H1 (cell line): ENCODE data around the gene COL12A1. TPM values are rescaled to one million over a fixed set of nuclear protein-coding genes. Genes with fewer than 3 reads are reported as not detected.
A peak's percentile ranks its signal among the peaks of the same experiment; 100 is the strongest.

Source experiments
- CTCF ChIA-PET: fragments of 300-600 bp; sonication (Branson Sonifier 250); formaldehyde crosslinking; loops from one replicate; lab custom pipeline; 2021; ENCODE audit not compliant: partially characterized antibody; lab: Charles Lee
- POLR2A ChIA-PET: fragments of 300-600 bp; sonication (Branson Sonifier 250); formaldehyde crosslinking; loops from one replicate; lab custom pipeline; 2021; ENCODE audit warnings: inconsistent platforms; ENCODE audit not compliant: partially characterized antibody; lab: Charles Lee
- DNase-seq, 2 experiments: peaks; one replicate each; pipeline versions ENCODE4 v3.0.0 to v3.0.0-alpha.2; 2010 to 2022; ENCODE audit warnings: low spot score in 2 of 2, low read depth in 1 of 2, mixed read lengths in 1 of 2
- FAIRE-seq: peaks from 2 replicates; lab custom pipeline; 2011; peaks lifted over from hg19 to GRCh38; lab: Jason Lieb, UNC
- H2AFZ ChIP-seq: 2 replicates; pipeline ENCODE4 v1.8.1; 2012; ENCODE audit warnings: low read length, inconsistent platforms
- H2AK5ac ChIP-seq: 2 replicates; pipeline ENCODE4 v1.6.1; 2013; ENCODE audit warnings: low read depth, low read length
- H2BK120ac ChIP-seq: replicated peaks from 2 replicates; pipeline ENCODE3; 2013; ENCODE audit warnings: low read depth, low read length, inconsistent platforms
- H2BK12ac ChIP-seq: 2 replicates; pipeline ENCODE4 v1.6.1; 2013; ENCODE audit warnings: low read depth, low read length
- H2BK15ac ChIP-seq: 2 replicates; pipeline ENCODE4 v1.6.1; 2013; ENCODE audit warnings: low read length
- H2BK20ac ChIP-seq: 2 replicates; pipeline ENCODE4 v1.6.1; 2013; ENCODE audit warnings: low read length
- H2BK5ac ChIP-seq: 2 replicates; pipeline ENCODE4 v1.6.1; 2013; ENCODE audit warnings: low read depth, low read length
- H3K14ac ChIP-seq: 2 replicates; pipeline ENCODE4 v1.6.1; 2013; ENCODE audit warnings: inconsistent platforms; ENCODE audit not compliant: insufficient read length
- H3K18ac ChIP-seq: 2 replicates; pipeline ENCODE4 v1.6.1; 2013; ENCODE audit warnings: low read length; ENCODE audit errors: extremely low read depth
- H3K23ac ChIP-seq: 2 replicates; pipeline ENCODE4 v1.6.1; 2013; ENCODE audit warnings: inconsistent platforms; ENCODE audit not compliant: insufficient read length
- H3K23me2 ChIP-seq: 2 replicates; pipeline ENCODE4 v1.6.1; 2013; ENCODE audit warnings: low read depth, low read length
- H3K27ac ChIP-seq: 2 replicates; pipeline ENCODE4 v1.6.1; 2011; ENCODE audit warnings: low read depth, low read length, inconsistent platforms
- H3K27me3 ChIP-seq, 4 experiments: replicated peaks in 1 of 4; 1 replicate in 1 of 4; 2 replicates in 3 of 4; pipeline versions ENCODE4 v1.6.1 to v1.8.1; 2011 to 2013; ENCODE audit warnings: low read length in 3 of 4, mild to moderate bottlenecking in 3 of 4, inconsistent platforms in 2 of 4, mixed read lengths in 2 of 4, moderate library complexity in 1 of 4; ENCODE audit not compliant: control insufficient read depth in 3 of 4, insufficient read depth in 3 of 4; ENCODE audit errors: extremely low read depth in 1 of 4
- H3K36me3 ChIP-seq, 4 experiments: 2 replicates each; pipeline versions ENCODE4 v1.6.1 to v1.8.1; 2011 to 2013; ENCODE audit warnings: mild to moderate bottlenecking in 4 of 4, low read length in 3 of 4, moderate library complexity in 2 of 4, control low read depth in 1 of 4, inconsistent platforms in 1 of 4; ENCODE audit not compliant: insufficient read depth in 4 of 4, control insufficient read depth in 2 of 4
- H3K4ac ChIP-seq: replicated peaks from 2 replicates; pipeline ENCODE3; 2013; ENCODE audit warnings: low read length, low read depth, mixed read lengths, inconsistent platforms; ENCODE audit not compliant: insufficient read length
- H3K4me1 ChIP-seq, 4 experiments: replicated peaks in 1 of 4; 1 replicate in 1 of 4; 2 replicates in 3 of 4; pipeline versions ENCODE4 v1.6.1 to v1.8.1; 2011 to 2013; ENCODE audit warnings: low read length in 3 of 4, inconsistent platforms in 2 of 4, mixed read lengths in 1 of 4; ENCODE audit not compliant: insufficient read depth in 4 of 4, control insufficient read depth in 3 of 4
- H3K4me2 ChIP-seq, 2 experiments: 2 replicates each; pipeline versions ENCODE4 v1.6.1 to v1.8.1; 2011 to 2013; ENCODE audit warnings: low read depth in 2 of 2, low read length in 2 of 2, control low read depth in 1 of 2, inconsistent platforms in 1 of 2, mild to moderate bottlenecking in 1 of 2; ENCODE audit not compliant: insufficient read depth in 1 of 2
- H3K4me3 ChIP-seq, 4 experiments: fragments of 200-600, 300-600 bp in 1 of 4; sonication (generic), shearing (Covaris generic), sonication (Bioruptor Twin) in 1 of 4; 2 replicates each; pipeline versions ENCODE4 v1.5.1 to v1.8.1; 2011 to 2016; ENCODE audit warnings: low read length in 4 of 4, low read depth in 3 of 4, control low read depth in 2 of 4, inconsistent platforms in 2 of 4, mild to moderate bottlenecking in 2 of 4, mixed read lengths in 1 of 4, moderate library complexity in 1 of 4; ENCODE audit not compliant: insufficient read depth in 2 of 4; ENCODE audit errors: extremely low read depth in 1 of 4
- H3K56ac ChIP-seq: replicated peaks from 2 replicates; pipeline ENCODE3; 2013; ENCODE audit warnings: low read depth, mild to moderate bottlenecking, mixed read lengths, low read length, inconsistent platforms; ENCODE audit not compliant: insufficient read length
- H3K79me1 ChIP-seq: 2 replicates; pipeline ENCODE4 v1.6.1; 2013; ENCODE audit warnings: low read depth, low read length, control low read depth
- H3K79me2 ChIP-seq, 2 experiments: 2 replicates each; pipeline versions ENCODE4 v1.6.1 to v1.8.1; 2012 to 2013; ENCODE audit warnings: low read length in 2 of 2, mild to moderate bottlenecking in 2 of 2, inconsistent platforms in 1 of 2; ENCODE audit not compliant: insufficient read depth in 2 of 2, control insufficient read depth in 1 of 2
- H3K9ac ChIP-seq, 4 experiments: replicated peaks in 1 of 4; 1 replicate in 1 of 4; 2 replicates in 3 of 4; pipeline versions ENCODE4 v1.6.1 to v1.8.1; 2011 to 2013; ENCODE audit warnings: low read depth in 3 of 4, low read length in 3 of 4, control low read depth in 2 of 4, mild to moderate bottlenecking in 2 of 4, moderate library complexity in 2 of 4, inconsistent platforms in 1 of 4; ENCODE audit errors: extremely low read depth in 1 of 4
- H3K9me3 ChIP-seq, 2 experiments: 2 replicates each; pipeline versions ENCODE4 v1.6.1 to v1.8.1; 2012 to 2013; ENCODE audit warnings: mild to moderate bottlenecking in 2 of 2, moderate library complexity in 2 of 2, control low read depth in 1 of 2, inconsistent platforms in 1 of 2, low read depth in 1 of 2, low read length in 1 of 2, mixed read lengths in 1 of 2; ENCODE audit not compliant: insufficient read depth in 2 of 2
- H4K20me1 ChIP-seq, 2 experiments: replicated peaks in 1 of 2; 2 replicates each; pipeline versions ENCODE3 to v1.8.1; 2011 to 2013; ENCODE audit warnings: inconsistent platforms in 2 of 2, low read length in 2 of 2, mild to moderate bottlenecking in 1 of 2; ENCODE audit not compliant: insufficient read depth in 2 of 2, control insufficient read depth in 1 of 2
- H4K5ac ChIP-seq: 2 replicates; pipeline ENCODE4 v1.6.1; 2013; ENCODE audit warnings: low read length, low read depth, mixed read lengths, inconsistent platforms; ENCODE audit not compliant: insufficient read length
- H4K8ac ChIP-seq: 2 replicates; pipeline ENCODE4 v1.8.0; 2013; ENCODE audit warnings: mild to moderate bottlenecking, moderate library complexity, low read length, inconsistent platforms; ENCODE audit not compliant: insufficient read depth; ENCODE audit errors: extremely low read depth
- H4K91ac ChIP-seq: replicated peaks from 2 replicates; pipeline ENCODE3; 2013; ENCODE audit warnings: low read length, mixed read lengths, inconsistent platforms; ENCODE audit not compliant: insufficient read length
- CBX8 ChIP-seq: fragments of 300-800, 300-1000 bp; sonication (generic); IDR thresholded peaks from 2 replicates; pipeline ENCODE4 v1.7.1; 2016; ENCODE audit warnings: low read depth, low read length, borderline replicate concordance
- JUN ChIP-seq: IDR thresholded peaks from 2 replicates; pipeline ENCODE4 v1.6.1; 2011; ENCODE audit warnings: low read depth, mild to moderate bottlenecking, improper control_type of control experiment, low read length
- MAFK ChIP-seq: IDR thresholded peaks from 2 replicates; pipeline ENCODE4 v1.6.1; 2012; ENCODE audit warnings: low read depth, mild to moderate bottlenecking, improper control_type of control experiment, low read length
- NANOG ChIP-seq: IDR thresholded peaks from 2 replicates; pipeline ENCODE4 v1.6.1; 2011; ENCODE audit warnings: low read length, low read depth, mild to moderate bottlenecking, inconsistent platforms; ENCODE audit not compliant: insufficient read depth, poor library complexity, severe bottlenecking
- SIX5 ChIP-seq: IDR thresholded peaks from 2 replicates; pipeline ENCODE4 v1.6.1; 2011; ENCODE audit warnings: mild to moderate bottlenecking, low read depth, low read length
- SRF ChIP-seq: IDR thresholded peaks from 2 replicates; pipeline ENCODE4 v1.6.1; 2011; ENCODE audit warnings: mild to moderate bottlenecking, low read depth, low read length, moderate library complexity
- USF2 ChIP-seq: IDR thresholded peaks from 2 replicates; pipeline ENCODE4 v1.6.1; 2011; ENCODE audit warnings: low read length, improper control_type of control experiment
- WGBS, 2 experiments: shearing (Covaris generic) in 1 of 2; methylation state at CpG; one replicate each; pipeline versions ENCODE4 v1.1.6 to v1.1.7; 2013 to 2015; ENCODE audit warnings: low lambda C conversion rate in 2 of 2, mixed read lengths in 2 of 2, inconsistent platforms in 1 of 2, low coverage in 1 of 2, missing lambda C conversion rate in 1 of 2; ENCODE audit not compliant: insufficient replicate concordance in 2 of 2, insufficient coverage in 1 of 2, insufficient read length in 1 of 2; ENCODE audit errors: extremely low coverage in 1 of 2, missing lambda C conversion rate in 1 of 2; 5-methylcytosine and 5-hydroxymethylcytosine counted together
- long read RNA-seq, 2 experiments: library from RNA in 1 of 2; library from capped mRNA in 1 of 2; stranded (forward); transcript quantifications; one replicate each; pipeline ENCODE4 v2.0.0, GENCODE V29; 2021; ENCODE audit warnings: inconsistent platforms in 1 of 2
- polyA minus RNA-seq, 3 experiments: library from RNA; depleted of rRNA, polyadenylated mRNA; stranded (reverse); fragments of >200 nt; gene quantifications; 1 replicate in 2 of 3; 2 replicates in 1 of 3; pipeline ENCODE4 v1.2.3, GENCODE V29; 2011
- polyA plus RNA-seq, 7 experiments: library from polyadenylated mRNA; depleted of rRNA in 3 of 7; stranded (reverse) in 5 of 7; unstranded in 2 of 7; fragments of >200 nt in 5 of 7; fragments of 200-250 nt in 2 of 7; gene quantifications; 1 replicate in 5 of 7; 2 replicates in 1 of 7; 4 replicates in 1 of 7; pipeline versions ENCODE4 v1.2.1 to v1.2.3, GENCODE V29; 2011 to 2013; ENCODE audit warnings: missing spikeins in 2 of 7, mixed read lengths in 2 of 7
- total RNA-seq: library from RNA; stranded (reverse); fragmentation: NEBNext Ultra II Directional; extraction: Animal tissue kit (Norgen Biotek cat#: 25700); gene quantifications from 2 replicates; pipeline ENCODE4 v1.2.1, GENCODE V29; 2021

COL12A1 gene
- 4.7 TPM in 2 replicates for total RNA-seq
- polyA plus RNA-seq (2011; rRNA removed): 1.4 TPM in 2 replicates
- polyA plus RNA-seq (2011; cell fraction: cytosol; rRNA removed): 1.9 TPM
- 5.7 TPM for polyA plus RNA-seq (2011; cell fraction: nucleus; rRNA removed)
- polyA plus RNA-seq (2012, experiment 1 of 2): 1.9 to 3.1 TPM (median 2.6 TPM) in 4 replicates
- polyA plus RNA-seq (2012, experiment 2 of 2): 0.46 TPM
- polyA plus RNA-seq (2013, experiment 1 of 2): 4.2 TPM
- polyA plus RNA-seq (2013, experiment 2 of 2): 4.3 TPM
- polyA minus RNA-seq (2011; rRNA and poly(A)+ RNA removed): 12.9 and 13.0 TPM in 2 replicates
- 4.8 TPM for polyA minus RNA-seq (2011; cell fraction: cytosol; rRNA and poly(A)+ RNA removed)
- polyA minus RNA-seq (2011; cell fraction: nucleus; rRNA and poly(A)+ RNA removed): 10.4 TPM
- long read RNA-seq, experiment 1, partial matches to known transcripts: 2 of 2 reads
- long read RNA-seq, experiment 1, other reads (novel, unspliced or antisense): 0 of 2 reads
- long read RNA-seq, experiment 2: 0 reads

GRCh38 chr6:75205776-75206575 is at the start of gene COL12A1:
Gene COL12A1, minus strand, starts transcription at chr6:75206053. Its CDS starts 3,261 bp downstream, at chr6:75202792.
- Histone ChIP-seq H3K14ac (no peak within 1 kb of the TSS), H3K23ac (no peak within 1 kb of the TSS), H2AFZ (peak within 1 kb of the TSS; percentile 95), H3K79me1 (no peaks in the 10 kb centered on the region), H2BK12ac (peak within 1 kb of the TSS; percentile 89), H3K56ac (no peak within 1 kb of the TSS), H2BK20ac (0 out of 2 replicates have a peak within 1 kb of the TSS, but pooled peaks have one; percentile 87), H3K23me2 (peaks cover 45% of the 10 kb centered on the region), H4K8ac (no peak within 1 kb of the TSS), H3K79me2 (no peaks in the 10 kb centered on the region), H4K20me1 (peaks cover 0 to 2% of the 10 kb centered on the region in 2 experiments), H2AK5ac (no peak within 1 kb of the TSS), H2BK15ac (peak within 1 kb of the TSS; percentile 41; the same call in 1 of the 2 replicates), H3K27me3 (peaks cover 40 to 79% (median 72%) of the 10 kb centered on the region in 4 experiments), H3K18ac (no peak within 1 kb of the TSS; the same call in 1 of the 2 replicates), H3K9me3 (no peaks in the 10 kb centered on the region), H4K5ac (no peak within 1 kb of the TSS), H3K36me3 (no peaks in the 10 kb centered on the region), H2BK5ac (no peak within 1 kb of the TSS), H2BK120ac (peak within 1 kb of the TSS; percentile 56), H3K4me2 (peak within 1 kb of the TSS; percentile 97 to 99), H3K4ac (no peak within 1 kb of the TSS), H3K4me1 (peaks cover 0 to 29% (median 9%) of the 10 kb centered on the region in 4 experiments; a peak in 4 of 7 replicates), H4K91ac (peak within 1 kb of the TSS; percentile 27), H3K9ac (peak within 1 kb of the TSS in 2 of 4 experiments; percentile 1 to 39; a peak in 3 of 7 replicates), H3K4me3 (peak within 1 kb of the TSS; percentile 55 to 77 (median 66)), H3K27ac (no peak within 1 kb of the TSS)
- 1% methylated on average over 50 of the region's 64 CpGs; no CpG with 5 or more reads in 1 of the 2 experiments for WGBS, 2 experiments
- CTCF ChIA-PET: interaction anchor here (0.6 to 11.0 kb wide), 14 partner anchors 11 to 1466 kb away, joined by 3 to 104 read pairs (median 5); no protein-coding TSS in a partner anchor
- POLR2A ChIA-PET: interaction anchor here (0.9 to 1.4 kb wide), 4 partner anchors 11 to 396 kb away, joined by 3 to 4 read pairs (median 3); partner anchors contain the start of genes SENP6 and TMEM30A
- FAIRE-seq: no peak
- peak in 1 of 2 experiments; percentile 86 for DNase-seq
- TF ChIP-seq SIX5: no peak
- no peak for TF ChIP-seq NANOG
- TF ChIP-seq USF2: no peak
- no peak for TF ChIP-seq SRF
- no peak for TF ChIP-seq MAFK
- TF ChIP-seq CBX8: no peak
- TF ChIP-seq JUN: no peak
